ENCODE measurements around the gene WFDC1.
"Not testable (repeated sequence)": the region's sequence is repeated elsewhere in the genome, so short reads cannot be mapped to it uniquely, and the experiment has no call there.

GRCh38 chr16:84337236-84337635, 42.6 kb downstream of the WFDC1 start:
- not testable (repeated sequence) for TF ChIP-seq YY1 (IDR thresholded peaks at IDR 0.05; ENCODE audit: insufficient read depth, insufficient read length); SUZ12 (IDR thresholded peaks at IDR 0.05; ENCODE audit: extremely low read depth, insufficient read depth, insufficient read length); ZNF274 (IDR thresholded peaks at IDR 0.05; ENCODE audit: low read depth, low read length)

Measured in NT2/D1 (cell line).